Measurements from ENCODE around the gene SCUBE3.

SCUBE3 gene

DNA sequence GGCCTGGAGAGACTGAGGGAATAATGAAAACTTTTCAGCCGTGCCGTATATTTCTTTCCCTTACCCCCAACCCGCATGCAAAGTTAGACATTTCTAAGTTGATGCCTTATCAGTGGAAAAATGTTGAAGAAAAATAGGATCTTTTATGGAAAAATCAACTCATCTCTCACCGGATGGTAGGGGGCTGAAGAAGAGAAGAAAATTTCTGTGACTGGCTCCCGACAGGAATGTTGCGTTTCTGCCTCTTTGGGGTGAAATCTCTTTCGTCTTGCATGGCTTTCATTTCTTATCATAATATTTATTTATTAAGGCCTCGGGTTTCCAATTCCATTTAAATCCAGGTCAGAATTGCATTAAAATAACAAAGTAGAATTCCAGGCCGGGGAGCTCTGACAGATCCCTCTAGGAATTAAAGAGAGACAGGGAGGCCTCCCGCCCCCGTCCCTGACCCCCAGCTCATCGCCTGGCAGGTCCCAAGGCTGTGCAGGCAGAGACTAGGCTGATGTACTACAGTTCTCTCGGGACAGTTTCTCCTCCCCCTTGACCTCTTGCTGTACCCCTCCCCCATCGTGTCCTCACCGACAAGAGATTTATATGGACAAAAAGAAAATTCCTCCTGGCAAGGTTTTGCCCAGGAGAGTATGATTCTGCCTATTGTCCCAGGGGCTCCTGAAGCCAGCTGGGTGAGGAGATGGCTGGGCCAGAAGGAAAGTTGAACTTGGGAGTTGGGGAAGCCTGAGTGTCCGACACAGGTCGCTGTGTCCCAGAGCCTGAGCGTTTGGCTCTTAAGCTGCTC, 1.3 kb downstream of the SCUBE3 start:
- DNase-seq, result no peak

- DNase-seq, result no peak
Measured at GRCh38 chr6:35215665-35216411, 2.1 kb downstream of the SCUBE3 start.

DNA sequence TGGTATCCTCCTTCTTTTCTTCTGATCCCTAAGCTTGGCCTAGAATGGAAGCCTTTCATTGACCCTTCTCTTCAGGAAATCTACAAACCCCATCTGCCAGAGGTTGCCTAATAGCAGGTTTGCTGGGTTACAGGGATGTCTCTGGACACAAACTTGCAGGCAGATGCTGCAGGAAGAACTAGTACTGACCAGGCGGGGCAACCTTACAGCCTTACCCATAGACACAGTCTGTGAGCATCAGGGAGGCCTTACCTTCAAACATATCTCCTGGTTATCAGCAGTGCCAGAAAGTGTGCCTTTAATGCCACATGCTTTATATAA, 2.6 kb downstream of the SCUBE3 start:
- DNase-seq, result no peak

- no peak for DNase-seq
Measured at GRCh38 chr6:35216851-35217811, 3.4 kb downstream of the SCUBE3 start.

DNA sequence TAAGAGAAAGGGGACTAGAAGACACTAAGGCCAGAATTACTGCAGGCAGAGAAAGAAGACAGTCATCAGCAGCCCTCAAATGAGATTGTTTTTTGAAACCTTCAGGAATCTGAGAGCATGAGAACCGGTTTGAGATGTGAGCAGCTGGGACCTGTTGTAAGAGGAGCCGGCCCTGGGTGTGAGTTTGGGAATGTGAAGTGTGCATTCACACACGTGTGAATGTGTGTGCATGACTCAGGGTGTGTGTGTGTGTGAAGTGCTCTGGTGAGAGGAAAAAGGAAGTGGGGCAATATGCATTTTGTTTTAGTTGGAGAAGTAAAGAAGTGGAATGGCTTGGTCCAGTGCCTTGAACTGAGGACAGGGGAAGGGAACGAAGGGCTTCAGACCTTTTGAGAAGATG, 4.3 kb downstream of the SCUBE3 start:
- no peak for DNase-seq

DNA sequence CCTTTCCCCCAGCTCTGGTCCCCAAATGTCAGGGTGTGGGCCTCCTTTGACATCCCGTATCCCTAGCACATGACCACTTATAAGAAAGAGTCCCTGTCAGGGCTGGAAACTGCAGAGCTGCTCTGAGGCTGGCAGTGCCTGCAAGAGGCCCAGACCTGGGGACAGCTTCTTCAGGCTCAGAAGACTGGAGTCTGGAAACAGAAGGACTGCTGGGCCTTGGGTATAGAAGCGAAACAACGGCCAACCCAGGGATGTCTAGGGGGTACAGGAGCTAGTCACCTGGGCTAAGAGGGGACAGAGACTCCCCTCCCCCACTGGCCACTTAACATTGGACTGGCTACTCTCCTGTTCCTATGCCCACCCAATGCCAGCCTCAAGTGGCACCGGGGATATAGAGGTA, 4.7 kb downstream of the SCUBE3 start:
- DNase-seq, result no peak

GRCh38 chr6:35219683-35220326, 6.0 kb downstream of the SCUBE3 start:
- no peak for DNase-seq

DNA sequence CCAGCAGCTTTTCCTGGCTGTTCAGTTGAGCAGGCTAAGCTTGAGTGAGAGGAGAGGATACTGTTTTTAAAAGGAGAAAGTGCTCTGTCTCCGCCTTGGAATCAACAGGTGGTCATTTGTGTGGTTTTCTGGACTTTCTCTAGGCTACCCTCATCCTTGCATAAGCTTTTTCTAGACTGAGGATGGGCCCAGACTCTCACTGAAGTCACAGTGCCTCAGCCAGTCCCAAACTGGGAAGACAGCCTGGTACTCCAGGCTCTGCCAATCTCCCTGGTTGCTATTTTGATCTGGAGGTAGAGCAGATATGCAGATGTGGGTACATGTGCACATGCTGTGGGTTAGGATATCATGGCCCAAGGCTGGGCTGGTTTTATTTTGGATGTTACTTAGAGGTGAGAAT, 7.0 kb downstream of the SCUBE3 start:
- no peak for DNase-seq

DNA sequence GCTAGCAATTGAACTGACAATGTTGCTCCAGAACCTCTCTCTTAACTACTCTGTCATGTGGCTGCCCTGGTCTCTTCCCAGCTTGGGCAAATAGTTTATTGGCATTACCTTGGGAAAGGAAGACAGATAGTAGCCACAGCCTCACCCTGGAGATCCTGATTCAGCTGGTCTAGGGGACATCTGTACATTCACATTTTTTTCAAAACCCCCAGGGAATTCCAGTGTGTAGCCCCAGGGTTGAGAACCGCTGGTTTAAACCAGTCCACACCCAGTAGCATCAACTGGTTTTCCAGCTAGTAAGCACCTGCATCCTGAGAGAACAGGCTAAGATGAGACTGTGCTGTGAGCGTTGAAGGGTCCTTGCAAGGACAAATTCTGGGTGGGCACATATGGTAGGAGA, 9.6 kb downstream of the SCUBE3 start:
- no peak for DNase-seq

GRCh38 chr6:35224720-35225119, 11.0 kb downstream of the SCUBE3 start:
- no peak for DNase-seq

DNA sequence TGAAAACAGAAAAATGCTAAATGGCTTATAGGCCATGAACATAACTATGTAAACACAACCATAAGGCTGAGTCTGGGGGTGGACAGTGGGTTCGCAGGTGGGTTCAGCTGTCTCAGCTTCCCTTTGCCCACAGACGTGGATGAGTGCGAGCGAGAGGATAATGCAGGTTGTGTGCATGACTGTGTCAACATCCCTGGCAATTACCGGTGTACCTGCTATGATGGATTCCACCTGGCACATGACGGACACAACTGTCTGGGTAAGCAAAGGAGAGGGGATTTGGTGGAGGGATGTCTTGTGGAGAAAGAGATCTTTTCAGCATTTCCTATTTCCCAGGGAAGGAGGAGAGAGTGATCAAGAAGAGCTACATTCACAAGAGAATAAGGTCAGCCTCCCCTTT, 14.7 kb downstream of the SCUBE3 start:
- no peak for DNase-seq

DNA sequence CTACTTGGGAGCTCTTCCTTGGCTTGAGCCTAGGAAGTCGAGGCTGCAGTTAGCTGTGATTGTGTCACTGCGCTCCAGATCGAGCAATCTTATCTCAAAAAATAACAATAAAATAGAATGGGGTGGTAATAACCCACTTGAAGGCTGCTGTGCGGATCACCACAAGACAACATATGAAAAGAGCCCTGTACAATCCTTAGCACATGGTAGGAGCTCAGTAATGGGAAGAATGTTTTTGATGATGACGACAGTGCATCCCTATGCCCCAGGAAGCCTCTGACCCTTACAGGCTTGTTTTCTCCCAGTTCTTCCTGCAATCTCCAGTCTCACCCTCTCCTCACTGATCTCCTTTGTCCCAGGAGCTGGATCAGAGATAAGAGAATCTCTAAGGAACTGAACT, 15.5 kb downstream of the SCUBE3 start:
- no peak for DNase-seq

GRCh38 chr6:35230498-35230897, 16.7 kb downstream of the SCUBE3 start:
- DNase-seq, result no peak

- DNase-seq, result no peak
Measured at GRCh38 chr6:35230950-35231349, 17.2 kb downstream of the SCUBE3 start.

- DNase-seq, result no peak
Measured at GRCh38 chr6:35231563-35231962, 17.8 kb downstream of the SCUBE3 start.

- DNase-seq, result no peak
Measured at GRCh38 chr6:35234901-35235300, 21.1 kb downstream of the SCUBE3 start.

DNA sequence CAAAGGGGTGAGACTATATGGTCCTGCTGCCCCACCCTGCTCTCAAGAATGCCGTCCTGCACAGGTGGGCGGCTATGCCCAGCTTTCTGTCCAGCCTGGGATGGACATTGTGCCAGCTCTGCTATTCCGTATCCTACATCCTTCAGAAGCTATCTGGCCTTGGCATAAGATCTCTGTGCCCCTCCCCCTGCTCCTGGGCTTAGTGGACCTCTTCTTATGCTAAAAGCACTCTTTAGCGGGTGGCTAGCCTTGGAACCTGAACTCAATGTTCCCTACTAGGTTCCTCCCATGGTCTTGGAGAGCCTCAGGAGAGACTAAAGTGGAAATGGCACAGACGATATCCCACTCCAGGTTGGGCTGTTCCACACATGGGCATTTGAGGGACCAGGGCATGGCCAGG, 22.5 kb downstream of the SCUBE3 start:
- DNase-seq, result no peak

DNA sequence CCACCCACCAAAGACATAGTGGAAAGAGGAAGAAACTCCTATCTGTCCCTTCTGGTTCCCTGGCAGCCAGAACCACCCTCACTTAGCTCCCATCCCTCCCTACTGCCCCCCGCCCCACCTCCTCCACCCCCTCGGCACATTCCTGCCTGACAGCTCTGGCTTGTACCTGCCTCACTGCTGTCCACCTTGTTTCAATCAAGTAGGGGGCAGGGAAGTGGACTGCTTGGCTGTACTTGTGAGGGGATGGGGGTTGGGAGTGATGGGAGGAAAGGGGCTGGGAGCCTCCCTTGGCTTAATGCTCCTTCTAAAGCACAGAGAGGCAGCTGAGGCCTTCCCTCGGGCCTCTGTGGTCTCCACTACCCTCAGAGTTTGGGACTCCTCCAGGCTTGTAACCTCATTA, 23.7 kb downstream of the SCUBE3 start:
- DNase-seq, result no peak

DNA sequence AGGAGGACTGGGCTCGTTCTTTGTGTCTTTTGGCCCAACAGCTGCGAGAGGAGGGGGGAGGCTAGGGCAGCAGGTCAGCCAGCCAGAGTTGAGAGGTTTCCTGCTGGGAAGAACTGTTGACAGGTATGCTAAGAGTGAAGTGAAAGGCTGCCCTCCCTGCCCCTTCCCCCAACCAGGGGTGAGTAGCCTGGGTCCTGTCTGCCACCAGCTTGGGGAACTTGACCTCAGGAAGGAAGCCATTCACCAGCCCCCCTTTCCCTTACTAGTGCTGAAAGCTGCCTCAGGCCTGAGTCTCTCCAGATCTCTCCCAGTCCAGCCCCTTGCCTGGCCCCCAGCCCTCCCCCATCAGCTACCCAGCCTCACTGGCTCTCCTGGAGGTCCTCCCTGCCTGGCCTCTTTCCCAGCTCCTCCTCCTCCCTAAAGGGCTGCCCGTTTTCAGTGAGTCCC, 25.1 kb downstream of the SCUBE3 start:
- DNase-seq, result no peak

DNA sequence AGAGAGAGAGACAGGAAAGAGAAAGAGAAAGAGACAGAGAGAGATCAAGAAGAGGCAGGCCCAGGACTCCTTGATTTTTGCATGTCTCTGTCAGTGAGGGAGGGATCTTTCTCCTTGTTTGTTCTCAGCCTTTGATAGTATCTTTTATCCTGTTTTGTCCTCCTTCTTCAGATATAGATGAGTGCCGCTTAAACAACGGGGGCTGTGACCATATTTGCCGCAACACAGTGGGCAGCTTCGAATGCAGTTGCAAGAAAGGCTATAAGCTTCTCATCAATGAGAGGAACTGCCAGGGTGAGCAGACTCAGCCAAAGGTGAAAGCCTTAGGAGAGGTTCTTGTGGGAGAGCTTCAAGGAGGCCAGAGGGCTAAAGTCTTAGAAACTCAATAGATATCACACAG, 25.8 kb downstream of the SCUBE3 start:
- DNase-seq, result no peak

GRCh38 chr6:35240838-35241801, 27.4 kb downstream of the SCUBE3 start:
- no peak for DNase-seq

- no peak for DNase-seq
Measured at GRCh38 chr6:35242486-35242885, 28.7 kb downstream of the SCUBE3 start.
